SW 1271 (cell line): ENCODE data around the gene PIEZO1.
"Not testable (repeated sequence)": the region's sequence is repeated elsewhere in the genome, so short reads cannot be mapped to it uniquely, and the experiment has no call there.

ENCODE experiments used
- DNase-seq, 2 experiments: peaks; one replicate each; lab custom pipeline; 2025; lab: John Stamatoyannopoulos, UW

The PIEZO1 gene

GRCh38 chr16:88783391-88784073 lies 1.5 kb downstream of the PIEZO1 start:
- peak in 1 of 2 experiments; percentile 20 for DNase-seq

GRCh38 chr16:88782454-88783390 lies 2.3 kb downstream of the PIEZO1 start:
- no peak for DNase-seq

GRCh38 chr16:88781140-88782077 lies 3.6 kb downstream of the PIEZO1 start:
- no peak for DNase-seq

- no peak for DNase-seq
These were observed 4.6 kb downstream of the PIEZO1 start for GRCh38 chr16:88780142-88781062.

GRCh38 chr16:88779406-88780141 lies 5.4 kb downstream of the PIEZO1 start:
- DNase-seq, result no peak

GRCh38 chr16:88778541-88779065 lies 6.4 kb downstream of the PIEZO1 start:
- DNase-seq, result no peak

- DNase-seq, result no peak
These were observed 6.8 kb downstream of the PIEZO1 start for GRCh38 chr16:88778271-88778525.

GRCh38 chr16:88777471-88778270 lies 7.3 kb downstream of the PIEZO1 start:
- DNase-seq, result no peak

- no peak for DNase-seq
These were observed 9.2 kb downstream of the PIEZO1 start for GRCh38 chr16:88775825-88776224.

- DNase-seq, result no peak
These were observed 10.3 kb downstream of the PIEZO1 start for GRCh38 chr16:88774544-88775393.

- DNase-seq, result peak in 1 of 2 experiments; percentile 28
These were observed 11.2 kb downstream of the PIEZO1 start for GRCh38 chr16:88773812-88774291.

GRCh38 chr16:88772871-88773811 lies 11.9 kb downstream of the PIEZO1 start:
- no peak for DNase-seq

- DNase-seq, result not testable (repeated sequence)
These were observed 13.2 kb downstream of the PIEZO1 start for GRCh38 chr16:88771781-88772180.

- no peak for DNase-seq
These were observed 13.7 kb downstream of the PIEZO1 start for GRCh38 chr16:88771294-88771772.

GRCh38 chr16:88770461-88771293 lies 14.3 kb downstream of the PIEZO1 start:
- no peak for DNase-seq
